Measurements from ENCODE around the gene TLX3.

Gene TLX3

DNA sequence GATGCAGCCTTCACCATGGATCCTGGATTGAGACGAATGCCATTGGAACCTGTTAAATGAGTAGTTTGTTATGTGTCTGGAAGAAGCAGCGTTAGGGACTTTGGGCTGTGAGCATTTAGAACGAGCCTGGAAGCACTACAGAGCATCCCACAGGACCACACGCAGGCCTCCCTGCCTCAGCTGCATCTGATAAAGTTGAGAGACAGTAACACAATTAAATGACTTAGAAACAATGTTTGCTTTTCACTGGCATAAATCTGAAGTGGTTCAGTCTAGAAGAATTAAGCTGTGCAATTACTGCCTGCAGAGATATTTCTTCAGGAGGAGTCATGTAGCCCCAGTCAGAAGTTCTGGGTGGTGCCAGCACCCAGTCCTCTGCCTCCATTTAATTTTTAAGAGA, 9.8 kb upstream of the TLX3 start:
- in situ Hi-C loops (cut with MboI; ENCODE audit: low pct_unique_long_range_greater_than_20kb, low sequenced_read_pairs), result no loop called here
- no peak for DNase-seq

- in situ Hi-C loops (cut with MboI; ENCODE audit: low pct_unique_long_range_greater_than_20kb, low sequenced_read_pairs), result no loop called here
- DNase-seq, result no peak
Measured at GRCh38 chr5:171299851-171300250, 9.2 kb upstream of the TLX3 start.

- in situ Hi-C loops (cut with MboI; ENCODE audit: low pct_unique_long_range_greater_than_20kb, low sequenced_read_pairs), result no loop called here
- no peak for DNase-seq
Measured at GRCh38 chr5:171300358-171300757, 8.7 kb upstream of the TLX3 start.

DNA sequence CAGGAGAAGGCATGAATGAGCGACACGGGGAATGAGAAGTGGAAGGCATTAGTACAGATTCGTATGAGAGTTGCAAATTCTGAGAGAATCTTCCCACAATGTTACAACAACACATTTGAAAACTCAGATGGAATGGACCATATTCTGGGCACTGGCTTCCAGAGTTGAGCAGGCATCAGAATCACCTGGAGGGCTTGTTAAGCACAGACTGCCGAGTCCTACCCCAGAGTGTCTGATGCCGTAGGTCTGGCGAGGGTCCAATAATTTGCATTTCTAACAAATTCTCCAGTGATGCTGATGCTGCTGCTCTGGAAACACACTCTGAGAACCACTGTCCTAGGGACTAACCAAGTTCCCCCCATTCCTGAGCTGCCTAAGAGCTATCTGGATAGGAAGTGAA, 2.9 kb upstream of the TLX3 start:
- DNase-seq, result no peak
- in situ Hi-C loops (cut with MboI; ENCODE audit: low pct_unique_long_range_greater_than_20kb, low sequenced_read_pairs), result no loop called here

DNA sequence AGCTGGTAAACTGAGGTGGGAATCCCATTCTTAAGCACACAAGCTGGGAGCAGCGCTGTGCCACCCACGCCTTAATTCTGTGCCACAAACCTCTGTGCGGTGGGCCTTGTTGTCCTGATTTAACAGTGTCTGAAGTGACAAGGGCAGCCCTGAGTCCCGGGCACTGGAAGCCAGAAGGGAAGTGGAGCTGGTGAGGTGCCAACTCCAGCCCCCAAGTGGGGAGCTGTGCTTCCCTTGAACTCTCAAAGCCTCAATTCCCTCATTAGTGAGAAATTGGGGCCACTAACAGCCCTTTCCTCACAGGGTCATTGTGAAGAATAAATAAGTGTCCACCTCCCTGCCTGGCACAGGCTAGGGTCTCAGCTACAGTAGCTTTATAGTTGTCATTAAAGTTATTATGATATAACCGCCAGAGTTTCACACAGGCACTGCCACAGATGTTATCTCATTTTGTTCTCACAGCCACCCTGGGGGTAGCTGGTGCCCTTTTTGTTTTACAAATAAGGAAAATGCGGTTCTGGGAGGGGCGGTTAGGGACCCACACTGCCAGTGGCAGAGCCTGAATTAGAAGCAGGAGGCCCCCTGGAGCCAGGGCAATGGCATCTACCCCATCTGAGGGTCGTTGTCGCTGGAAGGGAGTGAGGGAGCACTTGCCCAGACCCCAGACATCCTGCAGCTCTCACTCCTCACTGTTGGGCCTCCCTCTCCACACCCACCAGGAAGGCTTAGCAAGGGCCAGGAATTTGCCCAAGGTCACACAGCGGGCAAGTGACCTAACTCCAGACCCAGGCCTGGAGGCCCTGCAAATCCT, 2.1 kb upstream of the TLX3 start:
- in situ Hi-C loops (cut with MboI; ENCODE audit: low pct_unique_long_range_greater_than_20kb, low sequenced_read_pairs), result no loop called here
- DNase-seq, result no peak

DNA sequence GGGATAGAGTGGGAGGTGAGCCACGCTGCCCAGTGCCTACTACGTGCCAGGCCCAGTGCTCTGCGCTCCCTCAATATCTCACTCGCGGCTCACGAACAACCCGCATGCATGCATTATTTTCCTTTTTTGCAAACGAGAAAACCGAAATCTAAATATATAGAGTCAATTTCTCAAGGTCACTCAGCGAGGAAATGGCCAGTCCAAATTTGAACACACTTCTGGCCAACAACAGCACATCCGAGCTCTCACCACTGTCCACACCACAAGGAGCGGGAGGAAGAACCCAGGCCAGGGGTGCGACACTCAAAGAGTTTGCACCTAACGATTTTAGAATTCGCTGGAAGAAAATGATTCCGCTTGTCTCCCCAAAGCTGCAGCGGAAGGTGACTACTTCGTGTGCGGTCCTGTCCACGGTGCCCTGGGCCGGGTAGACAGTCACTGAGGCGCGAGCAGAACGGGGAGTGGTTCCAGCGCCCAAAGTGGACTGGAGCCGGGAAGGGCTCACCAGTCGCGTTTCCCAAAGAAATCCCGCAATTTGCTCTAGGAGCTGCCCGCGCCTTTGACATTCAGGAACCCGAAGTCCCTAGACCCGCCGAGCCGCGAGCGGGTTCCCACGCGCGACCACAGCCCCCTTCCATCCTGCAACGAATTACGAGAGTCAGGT, 1.1 kb upstream of the TLX3 start:
- in situ Hi-C loops (cut with MboI; ENCODE audit: low pct_unique_long_range_greater_than_20kb, low sequenced_read_pairs), result no loop called here
- DNase-seq, result no peak

GRCh38 chr5:171309276-171310211, 496 bp downstream of the TLX3 start:
- in situ Hi-C loops (cut with MboI; ENCODE audit: low pct_unique_long_range_greater_than_20kb, low sequenced_read_pairs), result no loop called here
- DNase-seq, result no peak

- DNase-seq, result peak; percentile 9
- in situ Hi-C loops (cut with MboI; ENCODE audit: low pct_unique_long_range_greater_than_20kb, low sequenced_read_pairs), result no loop called here
Measured at GRCh38 chr5:171310212-171310818, 1.3 kb downstream of the TLX3 start.

GRCh38 chr5:171310819-171311321, 1.8 kb downstream of the TLX3 start:
- in situ Hi-C loops (cut with MboI; ENCODE audit: low pct_unique_long_range_greater_than_20kb, low sequenced_read_pairs), result no loop called here
- DNase-seq, result no peak

DNA sequence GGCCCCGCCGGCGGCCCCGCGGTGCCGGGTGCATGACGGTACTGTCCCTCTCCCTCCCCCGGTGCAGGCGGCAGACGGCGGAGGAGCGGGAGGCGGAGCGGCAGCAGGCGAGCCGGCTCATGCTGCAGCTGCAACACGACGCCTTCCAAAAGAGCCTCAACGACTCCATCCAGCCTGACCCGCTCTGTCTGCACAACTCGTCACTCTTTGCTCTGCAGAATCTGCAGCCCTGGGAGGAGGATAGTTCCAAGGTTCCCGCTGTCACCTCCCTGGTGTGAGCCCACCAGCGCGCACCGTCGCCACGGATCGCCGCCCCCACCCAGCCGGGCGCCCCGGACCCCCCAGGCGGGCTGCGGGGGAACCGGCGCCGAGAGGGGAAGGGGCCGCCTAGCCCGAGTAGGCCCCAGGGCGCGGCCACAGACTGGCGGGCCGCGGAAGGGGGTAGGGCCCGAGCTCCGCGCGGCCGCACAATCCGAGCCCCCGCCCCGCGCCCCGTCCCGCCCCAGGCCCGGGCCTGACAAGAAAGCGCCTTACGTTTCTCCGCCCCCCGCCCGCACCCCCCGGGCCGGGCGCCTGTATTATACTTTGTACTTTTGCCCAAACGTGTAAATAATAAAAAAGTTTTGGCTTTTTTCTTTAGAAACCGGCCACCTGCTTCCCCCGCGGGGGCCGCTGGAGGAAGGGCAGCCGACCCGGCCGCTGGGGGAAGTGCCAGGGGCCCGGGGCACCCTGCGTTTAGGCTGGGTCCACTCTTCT, 2.5 kb downstream of the TLX3 start:
- in situ Hi-C loops (cut with MboI; ENCODE audit: low pct_unique_long_range_greater_than_20kb, low sequenced_read_pairs), result no loop called here
- peak; percentile 9 for DNase-seq

DNA sequence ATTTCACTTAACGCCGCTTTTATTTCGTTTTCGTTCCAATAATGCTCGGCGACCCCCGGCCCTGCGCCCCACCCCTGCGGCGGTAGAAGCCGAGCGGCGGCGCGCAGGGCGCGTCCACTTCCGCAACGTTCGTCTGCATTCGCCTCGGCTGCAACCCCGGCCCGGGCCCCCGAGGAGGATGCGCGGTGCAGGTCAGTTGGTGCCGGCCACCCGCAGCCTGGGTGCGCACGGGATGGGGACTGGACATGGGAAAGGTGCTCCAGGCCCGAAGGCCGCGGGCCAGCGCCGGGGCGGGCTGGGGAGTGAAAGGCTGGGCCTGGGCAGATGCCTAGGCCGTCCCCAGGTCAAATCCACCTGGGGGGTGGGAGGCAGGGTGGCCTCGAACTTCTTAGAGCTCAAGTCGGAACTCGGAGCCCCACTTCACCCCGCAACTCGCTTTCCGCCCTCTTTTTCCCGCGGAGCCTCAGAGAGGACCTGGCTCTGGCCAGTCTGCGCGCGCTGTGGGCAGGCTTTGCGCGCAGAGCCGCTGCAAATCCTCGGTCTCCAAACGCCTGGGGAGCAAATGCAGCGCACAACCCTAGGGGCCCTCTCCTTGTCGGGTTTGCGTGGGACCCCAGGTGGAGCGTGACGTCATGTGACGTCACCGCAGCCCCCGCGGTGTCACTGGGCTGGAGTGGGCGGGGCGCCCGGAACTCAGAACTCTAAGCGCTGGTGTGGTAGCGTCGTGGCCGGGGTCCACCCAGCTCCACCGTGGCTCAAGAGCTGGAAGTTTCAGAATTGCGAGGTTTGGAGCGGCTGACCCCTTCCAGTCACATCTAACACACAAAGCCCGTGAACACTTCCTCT, 3.3 kb downstream of the TLX3 start:
- in situ Hi-C loops (cut with MboI; ENCODE audit: low pct_unique_long_range_greater_than_20kb, low sequenced_read_pairs), result no loop called here
- no peak for DNase-seq

- DNase-seq, result no peak
- in situ Hi-C loops (cut with MboI; ENCODE audit: low pct_unique_long_range_greater_than_20kb, low sequenced_read_pairs), result no loop called here
Measured at GRCh38 chr5:171313481-171314206, 4.6 kb downstream of the TLX3 start.

- in situ Hi-C loops (cut with MboI; ENCODE audit: low pct_unique_long_range_greater_than_20kb, low sequenced_read_pairs), result no loop called here
Measured at GRCh38 chr5:171314728-171315385, 5.8 kb downstream of the TLX3 start.

GRCh38 chr5:171315386-171315891, 6.4 kb downstream of the TLX3 start:
- in situ Hi-C loops (cut with MboI; ENCODE audit: low pct_unique_long_range_greater_than_20kb, low sequenced_read_pairs), result no loop called here
- no peak for DNase-seq

More at GRCh38 chr5:171314728-171315385, 5.8 kb downstream of the TLX3 start:
- no peak for DNase-seq

DNA sequence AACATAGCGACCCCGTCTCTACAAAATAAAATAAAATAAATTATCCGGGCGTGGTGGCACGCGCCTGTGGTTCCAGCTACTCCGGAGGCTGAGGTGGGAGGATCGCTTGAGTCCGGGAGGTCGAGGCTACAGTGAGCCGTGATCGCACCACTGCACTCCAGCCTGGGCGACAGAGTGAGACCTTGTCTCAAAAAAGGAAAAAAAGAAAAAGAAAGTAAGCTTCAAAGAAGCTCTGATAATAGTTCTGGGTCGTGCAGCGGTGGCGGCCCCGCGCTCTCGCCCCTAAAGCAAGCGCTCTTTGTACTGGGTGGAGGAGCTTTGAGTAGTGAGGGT, 6.8 kb downstream of the TLX3 start:
- in situ Hi-C loops (cut with MboI; ENCODE audit: low pct_unique_long_range_greater_than_20kb, low sequenced_read_pairs), result no loop called here
- no peak for DNase-seq

GRCh38 chr5:171316258-171317121, 7.4 kb downstream of the TLX3 start:
- in situ Hi-C loops (cut with MboI; ENCODE audit: low pct_unique_long_range_greater_than_20kb, low sequenced_read_pairs), result no loop called here
- no peak for DNase-seq
